Mesenchymal stem cell (in vitro differentiated cells and primary cell): Measurements from ENCODE around the gene TMEM192.
"Not testable (repeated sequence)": the region's sequence is repeated elsewhere in the genome, so short reads cannot be mapped to it uniquely, and the experiment has no call there.

ENCODE experiments used
- DNase-seq: peaks from one replicate; pipeline ENCODE4 v3.0.0-alpha.2; 2013
- H2AFZ ChIP-seq: one replicate; pipeline ENCODE4 v1.6.1; 2013; ENCODE audit warnings: low read depth, mild to moderate bottlenecking, control low read depth, inconsistent platforms, low read length, moderate library complexity
- H2AK5ac ChIP-seq: 2 replicates; pipeline ENCODE4 v1.6.1; 2013; ENCODE audit warnings: low read length, moderate library complexity, mild to moderate bottlenecking, inconsistent platforms; ENCODE audit not compliant: severe bottlenecking
- H2BK120ac ChIP-seq: one replicate; pipeline ENCODE4 v1.6.1; 2013; ENCODE audit warnings: low read depth, mild to moderate bottlenecking, inconsistent platforms, low read length, moderate library complexity
- H2BK12ac ChIP-seq, 2 experiments: one replicate each; pipeline ENCODE4 v1.6.1; 2013; ENCODE audit warnings: inconsistent platforms in 2 of 2, low read length in 2 of 2, mild to moderate bottlenecking in 2 of 2, moderate library complexity in 2 of 2, control low read depth in 1 of 2
- H2BK15ac ChIP-seq: one replicate; pipeline ENCODE4 v1.6.1; 2013; ENCODE audit warnings: mild to moderate bottlenecking, low read depth, inconsistent platforms; ENCODE audit not compliant: poor library complexity, severe bottlenecking
- H2BK5ac ChIP-seq: 2 replicates; pipeline ENCODE4 v1.6.1; 2013; ENCODE audit warnings: low read depth, mild to moderate bottlenecking, low read length, control low read depth, inconsistent platforms; ENCODE audit not compliant: poor library complexity, severe bottlenecking
- H3K14ac ChIP-seq, 2 experiments: one replicate each; pipeline ENCODE4 v1.6.1; 2013; ENCODE audit warnings: inconsistent platforms in 2 of 2, low read length in 2 of 2, control low read depth in 1 of 2, mild to moderate bottlenecking in 1 of 2, moderate library complexity in 1 of 2
- H3K18ac ChIP-seq, 2 experiments: one replicate each; pipeline ENCODE4 v1.6.1; 2013; ENCODE audit warnings: inconsistent platforms in 2 of 2, low read length in 2 of 2, control low read depth in 1 of 2, low read depth in 1 of 2, mild to moderate bottlenecking in 1 of 2
- H3K23ac ChIP-seq, 2 experiments: one replicate each; pipeline ENCODE4 v1.6.1; 2013; ENCODE audit warnings: inconsistent platforms in 2 of 2, low read length in 2 of 2, mild to moderate bottlenecking in 2 of 2, moderate library complexity in 2 of 2, control low read depth in 1 of 2
- H3K27ac ChIP-seq: 2 replicates; pipeline ENCODE4 v1.5.1; 2013; ENCODE audit warnings: mild to moderate bottlenecking, moderate library complexity, low read length, control low read depth, inconsistent platforms; ENCODE audit not compliant: poor library complexity, severe bottlenecking
- H3K27me3 ChIP-seq, 2 experiments: 2 replicates each; pipeline versions ENCODE4 v1.6.1 to v1.7.0; 2013; ENCODE audit warnings: low read length in 2 of 2, mild to moderate bottlenecking in 2 of 2, moderate library complexity in 2 of 2, control low read depth in 1 of 2, inconsistent platforms in 1 of 2; ENCODE audit not compliant: control insufficient read depth in 1 of 2, insufficient read depth in 1 of 2
- H3K36me3 ChIP-seq, 2 experiments: 2 replicates each; pipeline versions ENCODE4 v1.6.1 to v1.7.0; 2013; ENCODE audit warnings: low read length in 2 of 2, control low read depth in 1 of 2, inconsistent platforms in 1 of 2, low read depth in 1 of 2, mild to moderate bottlenecking in 1 of 2; ENCODE audit not compliant: insufficient read depth in 2 of 2, control insufficient read depth in 1 of 2
- H3K4ac ChIP-seq, 2 experiments: one replicate each; pipeline ENCODE4 v1.6.1; 2013; ENCODE audit warnings: inconsistent platforms in 2 of 2, low read length in 2 of 2, mild to moderate bottlenecking in 2 of 2, moderate library complexity in 2 of 2, control low read depth in 1 of 2, low read depth in 1 of 2
- H3K4me1 ChIP-seq: 2 replicates; pipeline ENCODE4 v1.6.1; 2013; ENCODE audit warnings: low read depth, low read length, control low read depth; ENCODE audit not compliant: control insufficient read depth, insufficient read depth
- H3K4me2 ChIP-seq: 2 replicates; pipeline ENCODE4 v1.6.1; 2013; ENCODE audit warnings: low read length, mild to moderate bottlenecking, inconsistent platforms; ENCODE audit not compliant: poor library complexity, severe bottlenecking
- H3K4me3 ChIP-seq, 2 experiments: 2 replicates each; pipeline versions ENCODE4 v1.5.1 to v1.7.0; 2013; ENCODE audit warnings: low read length in 2 of 2, mild to moderate bottlenecking in 2 of 2, control low read depth in 1 of 2, low read depth in 1 of 2; ENCODE audit not compliant: insufficient read depth in 1 of 2
- H3K79me1 ChIP-seq: replicated peaks from 2 replicates; pipeline ENCODE4 v1.6.1; 2013; ENCODE audit warnings: mild to moderate bottlenecking, control low read depth, low read length, inconsistent platforms; ENCODE audit not compliant: poor library complexity, severe bottlenecking
- H3K9ac ChIP-seq: 2 replicates; pipeline ENCODE4 v1.7.0; 2013; ENCODE audit warnings: mild to moderate bottlenecking, low read length, moderate library complexity
- H3K9me3 ChIP-seq: 2 replicates; pipeline ENCODE4 v1.7.0; 2013; ENCODE audit warnings: mild to moderate bottlenecking, low read length; ENCODE audit not compliant: control insufficient read depth
- H4K8ac ChIP-seq: one replicate; pipeline ENCODE4 v1.6.1; 2013; ENCODE audit warnings: inconsistent platforms, mild to moderate bottlenecking, low read length, moderate library complexity
- H4K91ac ChIP-seq: one replicate; pipeline ENCODE4 v1.6.1; 2013; ENCODE audit warnings: mild to moderate bottlenecking, low read length, inconsistent platforms
- WGBS: methylation state at CpG from one replicate; pipeline ENCODE4 v1.1.7; 2013; ENCODE audit warnings: mixed read lengths; 5-methylcytosine and 5-hydroxymethylcytosine counted together

The TMEM192 gene

GRCh38 chr4:165077034-165077578 is 35.6 kb downstream of the TMEM192 start:
- Histone ChIP-seq H2AFZ (no peak overlapping the region), H3K4me1 (peaks cover 2% of the 10 kb centered on the region), H2BK12ac (no peak overlapping the region), H2AK5ac (no peak overlapping the region), H2BK5ac (no peak overlapping the region), H3K4ac (no peak overlapping the region), H3K4me2 (no peak overlapping the region), H2BK15ac (no peak overlapping the region), H3K14ac (no peak overlapping the region), H3K27ac (no peak overlapping the region), H2BK120ac (no peak overlapping the region), H4K91ac (no peak overlapping the region), H3K36me3 (peaks cover 0 to 15% of the 10 kb centered on the region in 2 experiments), H3K18ac (no peak overlapping the region), H3K23ac (no peak overlapping the region), H4K8ac (no peak overlapping the region), H3K9ac (no peak overlapping the region), H3K79me1 (peaks cover 2% of the 10 kb centered on the region), H3K27me3 (no peaks in the 10 kb centered on the region), H3K4me3 (no peak overlapping the region), H3K9me3 (no peaks in the 10 kb centered on the region)
- WGBS: 91% methylated on average over 3 of the region's 5 CpGs
- DNase-seq: no peak

GRCh38 chr4:165073346-165073745 is 39.3 kb downstream of the TMEM192 start:
- H2BK15ac ChIP-seq, H3K36me3 ChIP-seq, H4K91ac ChIP-seq, H2BK120ac ChIP-seq, H3K4me1 ChIP-seq, H3K9ac ChIP-seq, H3K23ac ChIP-seq, H3K9me3 ChIP-seq, H3K4ac ChIP-seq, H2BK5ac ChIP-seq, H4K8ac ChIP-seq, H3K4me2 ChIP-seq, H3K27ac ChIP-seq, H3K18ac ChIP-seq, H3K4me3 ChIP-seq, H2AFZ ChIP-seq, H2BK12ac ChIP-seq, H2AK5ac ChIP-seq, DNase-seq, H3K79me1 ChIP-seq, H3K14ac ChIP-seq, H3K27me3 ChIP-seq: not testable (repeated sequence)
- WGBS: 64% methylated on average over 11 of the region's 11 CpGs

- H3K23ac ChIP-seq: no peak overlapping the region
- H3K27ac ChIP-seq: no peak overlapping the region
- no peak overlapping the region for H3K4ac ChIP-seq
- H2BK120ac ChIP-seq: no peak overlapping the region
- H3K27me3 ChIP-seq: no peaks in the 10 kb centered on the region
- H3K4me3 ChIP-seq: no peak overlapping the region
- H2AK5ac ChIP-seq: no peak overlapping the region
- H3K4me2 ChIP-seq: no peak overlapping the region
- no peak overlapping the region for H2BK15ac ChIP-seq
- DNase-seq: no peak
- WGBS: no CpG with 5 or more reads among the region's 1 CpG
- no peak overlapping the region for H3K18ac ChIP-seq
- no peak overlapping the region for H3K9ac ChIP-seq
- no peak overlapping the region for H2BK12ac ChIP-seq
- H3K9me3 ChIP-seq: no peaks in the 10 kb centered on the region
- H3K4me1 ChIP-seq: no peaks in the 10 kb centered on the region
- H2AFZ ChIP-seq: no peak overlapping the region
- H4K8ac ChIP-seq: no peak overlapping the region
- H3K14ac ChIP-seq: no peak overlapping the region
- H4K91ac ChIP-seq: no peak overlapping the region
- no peaks in the 10 kb centered on the region for H3K36me3 ChIP-seq
- H3K79me1 ChIP-seq: no peaks in the 10 kb centered on the region
- no peak overlapping the region for H2BK5ac ChIP-seq
Observed at GRCh38 chr4:165070560-165070959, 42.1 kb downstream of the TMEM192 start.

- WGBS: 71% methylated on average over 1 of the region's 1 CpG
- Histone ChIP-seq H3K9me3 (no peaks in the 10 kb centered on the region), H3K36me3 (no peaks in the 10 kb centered on the region), H2BK120ac (no peak overlapping the region), H3K4ac (no peak overlapping the region), H3K4me3 (no peak overlapping the region), H3K27ac (no peak overlapping the region), H2AFZ (no peak overlapping the region), H2BK12ac (no peak overlapping the region), H2BK15ac (no peak overlapping the region), H3K14ac (no peak overlapping the region), H3K23ac (no peak overlapping the region), H2BK5ac (no peak overlapping the region), H4K8ac (no peak overlapping the region), H3K4me1 (no peaks in the 10 kb centered on the region), H3K9ac (no peak overlapping the region), H3K18ac (no peak overlapping the region), H4K91ac (no peak overlapping the region), H2AK5ac (no peak overlapping the region), H3K4me2 (no peak overlapping the region), H3K79me1 (no peaks in the 10 kb centered on the region), H3K27me3 (no peaks in the 10 kb centered on the region)
- peak; percentile 1 for DNase-seq
Observed at GRCh38 chr4:165060938-165061337, 51.7 kb downstream of the TMEM192 start.
